GM18858 (cell line): ENCODE results near the gene BCL2L1.

ENCODE experiments used
- ATAC-seq: cut with Tn5 transposase; IDR thresholded peaks from one replicate; pipeline ENCODE4 v1.9.1; 2021; ENCODE audit not compliant: unreplicated experiment

The BCL2L1 gene

GRCh38 chr20:31710423-31711108, 12.1 kb downstream of the BCL2L1 start:
- no peak for ATAC-seq

DNA sequence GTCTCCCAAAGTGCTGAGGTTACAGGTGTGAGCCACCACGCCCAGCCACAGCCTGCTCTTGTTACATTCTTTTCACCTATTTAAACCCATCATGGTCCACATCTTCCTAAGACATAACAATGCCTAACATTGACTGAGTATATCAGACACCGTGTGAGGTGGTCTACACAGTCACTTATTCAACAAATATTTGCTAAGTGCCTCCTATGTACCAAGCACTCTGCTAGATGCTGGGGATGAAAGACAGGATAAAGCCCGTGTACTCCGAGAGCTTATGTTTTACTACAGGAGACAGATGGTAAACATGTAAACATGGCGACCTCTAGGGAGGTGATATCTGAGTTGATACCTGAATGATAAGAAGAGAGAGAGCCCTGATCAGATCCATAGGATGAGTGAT, 12.7 kb downstream of the BCL2L1 start:
- ATAC-seq, result no peak

DNA sequence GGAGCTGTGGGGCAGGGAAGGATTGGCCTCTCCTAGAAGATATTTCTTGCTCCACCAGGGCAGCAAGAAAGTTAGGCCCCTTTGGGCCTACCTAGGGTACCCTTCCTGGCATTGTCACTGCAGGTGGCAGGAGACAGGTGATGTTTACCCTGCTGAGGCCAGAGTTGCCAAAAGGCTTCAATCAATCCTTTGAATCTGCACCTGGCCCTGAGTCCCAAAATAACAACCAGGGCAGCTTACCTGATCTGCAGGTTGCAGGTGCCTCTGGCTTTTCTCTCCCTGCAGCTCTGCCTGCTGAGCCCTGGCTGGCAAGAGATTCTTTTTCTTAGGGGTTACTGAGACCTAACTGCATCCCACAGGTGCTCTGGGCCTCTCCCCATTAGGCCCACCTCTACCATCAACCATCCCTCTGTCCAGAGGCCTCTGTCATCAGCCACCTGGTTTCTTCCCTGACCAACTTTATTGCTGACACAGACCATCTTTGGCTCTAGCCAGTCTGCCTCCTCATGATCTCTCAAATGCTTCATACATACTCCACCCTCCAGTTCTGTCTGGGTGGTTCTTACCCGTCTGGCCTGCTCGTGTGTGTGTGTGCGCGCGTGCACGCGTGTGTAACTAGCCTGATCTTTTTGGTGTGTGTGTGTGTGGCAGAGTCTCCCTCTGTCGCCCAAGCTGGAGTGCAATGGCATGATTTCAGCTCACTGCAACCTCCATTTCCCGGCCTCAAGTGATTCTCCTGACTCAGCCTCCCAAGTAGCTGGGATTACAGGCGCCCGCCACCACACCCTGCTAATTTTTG, 13.7 kb downstream of the BCL2L1 start:
- ATAC-seq, result no peak

DNA sequence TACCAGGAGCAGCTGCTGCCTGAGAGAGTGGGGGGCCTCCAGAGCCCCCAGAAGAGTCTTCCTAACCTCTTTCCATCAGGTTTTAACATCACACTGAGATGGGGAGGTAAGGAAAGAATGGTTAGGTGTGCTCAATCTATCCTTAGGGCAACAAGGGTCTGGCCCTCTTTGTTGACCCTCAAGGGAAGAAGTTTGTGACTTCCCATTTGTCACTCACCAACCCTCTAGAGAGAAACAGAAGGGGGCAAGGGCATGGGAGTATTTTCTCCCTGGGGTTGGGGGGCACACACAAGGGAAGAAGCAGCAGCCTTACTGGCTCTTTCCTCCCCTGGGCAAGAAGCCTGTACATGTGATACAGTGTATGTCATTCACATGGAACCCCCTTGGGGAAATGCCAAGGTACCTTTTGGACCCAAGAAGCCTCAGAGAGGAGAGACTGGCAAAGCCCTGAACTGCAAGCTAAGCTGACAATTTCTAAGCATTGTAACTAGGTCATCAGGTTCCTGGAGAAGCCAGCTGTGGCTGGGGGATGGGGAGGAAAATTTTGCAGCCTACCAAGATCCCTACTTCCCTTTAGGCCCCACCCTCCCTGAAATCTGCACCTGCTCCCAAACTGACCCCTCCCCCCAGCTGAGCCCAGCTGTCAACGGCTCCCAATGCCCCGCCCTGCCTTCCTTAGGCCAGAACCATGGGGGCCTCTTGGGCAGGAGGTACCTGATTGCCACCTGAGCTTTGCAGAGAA, 14.5 kb downstream of the BCL2L1 start:
- no peak for ATAC-seq

- no peak for ATAC-seq
Observed at GRCh38 chr20:31707258-31707615, 15.4 kb downstream of the BCL2L1 start.

GRCh38 chr20:31706607-31707257, 15.9 kb downstream of the BCL2L1 start:
- no peak for ATAC-seq

GRCh38 chr20:31705598-31706597, 16.8 kb downstream of the BCL2L1 start:
- ATAC-seq, result peak; percentile 74

DNA sequence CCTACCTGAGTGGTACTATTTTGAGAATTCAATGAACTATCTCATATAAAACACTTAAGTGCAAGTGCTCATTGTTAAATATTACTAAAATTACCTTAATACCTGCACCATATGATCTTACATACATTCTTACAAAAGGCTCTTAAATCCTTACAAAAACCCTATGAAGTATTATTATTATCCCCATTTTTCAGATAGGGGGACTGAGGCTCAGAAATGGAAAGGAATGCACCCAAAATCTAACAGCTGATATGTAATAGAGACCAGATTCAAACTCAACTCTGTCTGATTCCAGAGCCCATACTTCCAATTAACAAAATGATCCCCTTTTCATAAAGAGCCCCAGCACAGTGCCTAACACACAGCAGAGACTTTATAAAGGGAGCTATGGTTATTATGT, 17.5 kb downstream of the BCL2L1 start:
- ATAC-seq, result no peak

DNA sequence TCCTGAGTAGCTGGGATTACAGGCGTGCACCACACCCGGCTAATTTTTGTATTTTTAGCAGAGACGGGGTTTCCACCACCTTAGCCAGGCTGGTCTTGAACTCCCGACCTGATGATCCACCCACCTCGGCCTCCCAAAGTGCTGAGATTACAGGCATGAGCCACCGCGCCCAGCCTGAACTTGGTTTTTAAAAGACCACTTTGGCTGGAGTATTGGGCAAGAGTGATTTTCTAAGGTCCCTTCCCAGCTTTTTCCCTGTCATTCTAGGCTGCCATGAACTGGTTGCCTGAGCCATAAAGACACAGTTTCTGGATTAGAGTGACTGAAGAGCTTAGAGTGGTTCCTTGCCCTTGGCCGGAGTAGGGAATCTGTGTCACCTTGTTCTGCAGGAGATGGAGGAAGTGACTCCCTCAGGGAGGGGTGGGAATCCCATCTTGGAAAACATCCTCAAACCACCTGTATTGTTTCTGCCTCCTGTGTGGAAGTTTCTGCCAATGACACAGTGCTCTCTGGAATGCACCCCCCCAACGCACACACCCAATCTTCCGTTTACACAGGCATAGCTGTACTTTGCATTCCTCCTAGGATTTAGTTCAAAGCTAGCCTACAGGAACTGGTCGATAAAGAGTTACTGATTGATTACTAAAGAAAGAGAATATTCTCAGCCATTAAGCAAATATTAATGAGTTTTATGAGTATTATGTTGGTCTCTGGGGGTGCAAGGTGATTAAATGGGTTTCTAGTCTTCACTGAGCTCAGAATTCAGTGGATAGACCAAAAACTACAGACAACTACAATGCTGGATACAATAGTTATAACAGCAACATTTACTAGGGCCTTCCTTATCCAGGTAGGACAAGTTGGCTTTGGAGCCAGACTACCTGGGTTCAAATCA, 18.2 kb downstream of the BCL2L1 start:
- ATAC-seq, result no peak

DNA sequence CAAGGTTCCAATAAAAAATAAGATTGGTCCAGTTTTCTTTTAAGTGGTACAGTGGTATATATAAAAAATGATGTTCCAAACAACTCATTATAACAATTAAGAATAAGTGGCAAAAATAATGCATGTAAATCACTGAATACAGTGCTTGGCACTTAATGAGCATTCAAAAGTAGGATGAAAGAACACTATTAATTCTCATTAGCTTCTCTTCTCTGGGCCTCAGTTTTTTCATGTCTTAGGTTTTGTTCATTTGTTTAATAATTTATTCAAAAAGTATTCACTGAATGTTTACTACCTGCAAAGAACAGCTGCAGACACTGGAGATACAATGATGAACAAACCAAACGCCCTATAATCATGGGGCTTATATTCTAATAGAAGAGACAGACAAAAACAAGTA, 21.1 kb downstream of the BCL2L1 start:
- no peak for ATAC-seq

GRCh38 chr20:31700747-31701146, 21.9 kb downstream of the BCL2L1 start:
- ATAC-seq, result no peak

- ATAC-seq, result no peak
Observed at GRCh38 chr20:31699801-31700728, 22.6 kb downstream of the BCL2L1 start.

- peak; percentile 96 for ATAC-seq
Observed at GRCh38 chr20:31698803-31699718, 23.6 kb downstream of the BCL2L1 start.

- no peak for ATAC-seq
Observed at GRCh38 chr20:31698243-31698802, 24.3 kb downstream of the BCL2L1 start.

DNA sequence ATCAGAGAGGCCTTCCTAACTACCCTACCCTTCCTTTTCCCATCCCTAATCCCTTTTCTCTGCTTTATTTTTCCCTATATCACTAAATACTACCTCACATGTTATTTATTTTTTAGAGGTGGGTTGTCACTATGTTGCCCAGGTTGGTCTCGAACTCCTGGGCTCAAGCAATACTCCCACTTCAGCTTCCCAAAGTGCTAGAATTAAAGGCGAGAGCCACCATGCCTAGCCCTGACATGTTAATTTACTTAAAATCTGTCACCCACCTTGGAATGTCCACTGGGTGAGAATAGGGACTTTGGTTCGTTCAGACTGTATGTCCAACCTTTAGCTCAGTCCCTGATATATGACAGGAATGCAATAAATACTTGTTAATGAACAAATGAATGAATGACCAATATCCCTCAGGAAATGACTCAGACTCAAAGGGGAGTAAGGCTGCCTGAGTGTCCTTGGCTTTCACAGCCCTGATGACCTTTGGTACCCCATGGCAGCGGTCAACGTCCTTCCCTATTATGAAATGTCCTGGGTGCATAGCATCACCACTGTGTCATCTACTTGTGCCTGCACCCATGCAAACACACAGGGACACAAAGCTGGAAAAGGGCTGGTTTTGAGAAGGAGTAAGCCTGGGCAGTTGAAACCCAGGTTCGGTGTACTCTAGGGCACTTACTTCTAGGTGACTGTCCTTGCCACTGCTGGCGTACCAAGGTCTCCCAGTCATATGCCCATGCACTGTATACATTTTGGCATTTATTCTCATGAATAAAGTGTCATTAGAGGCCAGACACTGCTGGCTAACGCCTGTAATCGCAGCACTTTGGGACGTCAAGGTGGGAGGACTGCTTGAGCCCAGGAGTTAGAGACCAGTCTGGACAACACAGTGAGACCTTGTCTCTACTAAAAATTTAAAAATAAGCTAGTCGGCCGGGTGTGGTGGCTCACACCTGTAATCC, 26.5 kb downstream of the BCL2L1 start:
- ATAC-seq, result no peak
